Central memory CD8-positive, alpha-beta T cell (primary cell): Measurements from ENCODE around the gene AFF2.

Source experiments
- ATAC-seq: fragments of 150-1000 bp; cut with Tn5 transposase; replicated peaks from 2 replicates; pipeline ENCODE4 v1.10.0; 2022; ENCODE audit warnings: mild to moderate bottlenecking, moderate FRiP score, moderate number of reproducible peaks; ENCODE audit not compliant: poor library complexity, severe bottlenecking; ENCODE audit errors: extremely low read depth
- DNase-seq, 2 donors: peaks; one replicate each; pipeline ENCODE4 v3.0.0; 2021; ENCODE audit warnings: low spot score in 2 of 2
- H3K27ac Mint-ChIP-seq: one replicate; pipeline ENCODE4 v1.8.0; 2022; ENCODE audit warnings: low read depth, mild to moderate bottlenecking, moderate library complexity, mixed read lengths
- H3K27me3 Mint-ChIP-seq: one replicate; pipeline ENCODE4 v1.8.0; 2022; ENCODE audit warnings: mixed read lengths
- H3K36me3 Mint-ChIP-seq: one replicate; pipeline ENCODE4 v1.8.0; 2022; ENCODE audit warnings: mild to moderate bottlenecking, moderate library complexity, mixed read lengths; ENCODE audit not compliant: insufficient read depth
- H3K4me1 Mint-ChIP-seq: one replicate; pipeline ENCODE4 v1.8.0; 2022; ENCODE audit warnings: mixed read lengths
- H3K4me3 Mint-ChIP-seq: one replicate; pipeline ENCODE4 v1.8.0; 2022; ENCODE audit warnings: mild to moderate bottlenecking, moderate library complexity, mixed read lengths
- H3K9me3 Mint-ChIP-seq: one replicate; pipeline ENCODE4 v1.8.0; 2022; ENCODE audit warnings: mixed read lengths

Gene AFF2

DNA sequence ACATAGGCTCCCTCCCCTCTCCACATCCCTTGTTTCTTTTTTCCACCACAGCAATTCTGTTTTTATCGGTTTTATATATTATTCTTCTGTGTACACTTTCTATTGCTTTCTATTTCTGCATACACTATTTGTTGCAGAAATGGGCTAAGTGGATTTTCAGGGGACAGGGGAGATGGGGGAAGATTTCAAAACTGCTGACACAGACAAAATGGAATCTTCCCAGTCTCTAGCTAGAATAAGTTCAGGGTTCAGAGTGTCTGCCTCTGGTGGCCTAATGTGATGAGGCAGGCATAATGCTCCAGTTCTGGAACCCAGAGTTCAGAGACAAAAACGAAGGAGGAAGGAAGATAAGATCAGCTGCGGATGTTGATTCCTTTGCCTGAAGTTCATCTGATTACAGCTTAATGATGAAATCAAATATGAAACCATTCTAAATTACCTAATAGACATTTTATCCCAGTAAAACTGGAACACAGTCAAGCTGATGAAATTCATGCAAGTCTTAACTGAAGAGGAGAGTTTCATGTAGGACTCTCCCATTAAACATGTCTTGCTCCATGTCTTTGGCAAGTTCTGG is 447.1 kb downstream of the AFF2 start:
- ATAC-seq (no peak), DNase-seq (no peak)
- Mint-ChIP-seq H3K4me1 (no peaks in the 10 kb centered on the region), H3K27me3 (no peaks in the 10 kb centered on the region), H3K27ac (no peak overlapping the region), H3K9me3 (no peaks in the 10 kb centered on the region), H3K4me3 (no peak overlapping the region), H3K36me3 (no peaks in the 10 kb centered on the region)

DNA sequence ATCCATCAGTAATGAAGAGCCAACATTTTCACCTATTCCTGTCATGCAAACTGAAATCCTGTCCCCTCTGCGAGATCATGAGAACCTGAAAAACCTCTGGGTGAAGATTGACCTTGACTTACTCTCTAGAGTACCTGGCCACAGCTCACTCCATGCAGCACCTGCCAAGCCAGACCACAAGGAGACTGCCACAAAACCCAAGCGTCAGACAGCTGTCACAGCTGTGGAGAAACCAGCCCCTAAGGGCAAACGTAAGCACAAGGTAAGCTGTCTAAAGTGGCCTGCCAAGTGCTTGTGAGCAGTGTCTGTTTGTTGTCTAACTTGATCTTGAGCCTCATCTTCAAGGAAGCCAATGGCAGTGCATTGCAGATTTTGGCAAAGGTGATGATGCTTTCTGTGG is 455.9 kb downstream of the AFF2 start:
- Mint-ChIP-seq H3K9me3 (no peaks in the 10 kb centered on the region), H3K27ac (no peak overlapping the region), H3K27me3 (no peaks in the 10 kb centered on the region), H3K4me1 (no peaks in the 10 kb centered on the region), H3K4me3 (no peak overlapping the region), H3K36me3 (no peaks in the 10 kb centered on the region)
- DNase-seq (no peak), ATAC-seq (no peak)

DNA sequence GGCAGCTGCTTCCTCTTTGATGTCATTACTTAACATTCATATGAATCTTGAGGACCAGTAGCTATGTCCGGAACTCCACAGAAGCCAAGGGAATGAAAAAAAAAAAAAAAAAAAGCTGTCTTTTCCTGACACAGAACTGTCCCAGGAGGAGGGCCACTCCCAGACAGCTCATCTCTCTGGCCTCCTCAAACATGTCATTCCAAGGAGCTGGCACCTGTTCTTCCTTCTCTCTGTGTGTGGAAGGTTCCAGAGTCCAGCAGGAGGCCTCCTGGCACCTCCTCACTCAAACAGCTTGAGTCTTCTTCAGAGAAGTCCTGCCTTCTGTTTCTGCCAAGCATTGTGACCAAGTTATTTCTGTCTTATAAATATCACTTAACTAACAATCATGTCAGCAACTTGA is 458.5 kb downstream of the AFF2 start:
- Mint-ChIP-seq H3K36me3 (no peaks in the 10 kb centered on the region), H3K27ac (no peak overlapping the region), H3K27me3 (no peaks in the 10 kb centered on the region), H3K4me3 (no peak overlapping the region), H3K4me1 (no peaks in the 10 kb centered on the region), H3K9me3 (no peaks in the 10 kb centered on the region)
- ATAC-seq (no peak), DNase-seq (no peak)

DNA sequence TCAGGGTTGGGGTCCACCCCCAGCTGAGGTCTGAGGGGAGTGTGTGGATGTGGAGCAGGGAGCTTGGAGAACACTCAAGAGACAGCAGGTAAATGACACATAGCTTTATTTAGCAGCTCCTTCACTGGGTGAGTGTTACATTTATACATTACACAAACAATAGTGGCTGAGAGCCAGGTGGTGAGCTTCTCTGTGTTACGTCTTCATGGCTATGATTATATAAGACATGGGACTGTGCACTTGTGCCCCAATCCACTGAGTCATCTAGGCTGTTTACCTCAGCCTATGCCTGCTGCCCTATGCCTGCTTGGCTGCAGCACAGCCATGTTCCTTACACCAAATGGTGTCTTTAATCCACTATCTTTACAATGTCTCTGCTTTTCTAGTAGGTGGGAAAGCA is 459.6 kb downstream of the AFF2 start:
- H3K36me3 Mint-ChIP-seq, result no peaks in the 10 kb centered on the region
- ATAC-seq (no peak), DNase-seq (no peak)
- no peaks in the 10 kb centered on the region for H3K9me3 Mint-ChIP-seq
- no peak overlapping the region for H3K4me3 Mint-ChIP-seq
- H3K4me1 Mint-ChIP-seq, result no peaks in the 10 kb centered on the region
- no peak overlapping the region for H3K27ac Mint-ChIP-seq
- no peaks in the 10 kb centered on the region for H3K27me3 Mint-ChIP-seq

DNA sequence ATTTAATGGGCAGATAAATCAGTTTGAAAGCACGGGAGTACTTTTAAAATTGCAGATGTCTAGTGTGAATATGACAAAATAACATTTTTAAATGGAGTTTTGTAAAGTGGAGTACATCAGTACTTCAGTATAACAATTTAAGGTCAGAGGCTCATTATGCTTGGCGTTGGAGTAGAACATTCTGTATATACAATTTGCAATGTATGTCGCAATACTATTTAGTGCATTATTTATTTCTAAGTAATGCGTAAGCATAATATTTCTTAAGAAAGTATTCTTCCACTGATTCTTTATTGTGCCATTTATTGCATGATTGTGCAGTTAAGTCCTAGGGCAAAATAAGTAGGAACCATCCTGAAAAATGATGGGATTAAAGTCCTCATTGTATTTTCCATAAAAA is 461.6 kb downstream of the AFF2 start:
- DNase-seq (no peak), ATAC-seq (no peak)
- Mint-ChIP-seq H3K27me3 (no peaks in the 10 kb centered on the region), H3K9me3 (no peaks in the 10 kb centered on the region), H3K36me3 (no peaks in the 10 kb centered on the region), H3K4me3 (no peak overlapping the region), H3K27ac (no peak overlapping the region), H3K4me1 (no peaks in the 10 kb centered on the region)

DNA sequence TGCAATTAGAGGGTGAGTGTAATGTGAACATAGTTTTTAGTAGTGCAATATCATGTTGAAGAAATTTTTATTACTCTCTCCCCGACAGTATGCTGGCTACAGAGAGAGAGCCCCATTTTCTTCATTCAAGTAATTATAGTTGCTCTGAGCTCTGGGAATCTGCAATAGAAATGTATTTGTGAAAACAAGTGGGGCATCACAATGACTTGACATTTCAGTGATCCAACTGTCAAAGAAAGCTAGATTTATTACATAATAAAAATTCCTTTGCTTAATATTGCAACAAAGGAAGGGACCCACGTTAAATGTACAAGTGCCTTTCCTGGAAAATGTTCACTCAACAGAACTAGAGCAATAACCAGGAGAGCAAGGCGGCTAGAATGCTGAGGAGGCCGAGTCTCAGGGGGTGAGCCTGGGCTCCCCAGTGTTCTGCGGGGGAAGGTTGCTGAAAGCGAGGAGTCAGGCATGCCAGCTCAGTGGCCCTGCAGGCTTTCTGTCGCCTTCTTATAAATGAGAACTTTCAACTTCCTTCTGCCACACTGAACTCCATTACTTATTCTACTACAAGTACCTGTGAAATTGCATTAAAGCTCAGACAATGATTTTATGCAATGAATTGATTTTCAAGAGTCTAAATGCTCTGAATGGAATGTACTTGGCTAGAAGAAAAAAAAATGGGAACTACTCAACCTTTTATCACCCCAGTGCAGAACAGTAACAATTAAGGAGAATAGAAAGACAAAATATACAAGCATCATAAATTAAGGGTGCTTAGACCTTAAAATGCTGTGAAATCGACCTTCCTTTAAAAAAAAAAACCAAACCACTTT is 476.4 kb downstream of the AFF2 start:
- no peak overlapping the region for H3K4me3 Mint-ChIP-seq
- no peaks in the 10 kb centered on the region for H3K4me1 Mint-ChIP-seq
- H3K36me3 Mint-ChIP-seq, result no peaks in the 10 kb centered on the region
- no peaks in the 10 kb centered on the region for H3K9me3 Mint-ChIP-seq
- no peak overlapping the region for H3K27ac Mint-ChIP-seq
- no peaks in the 10 kb centered on the region for H3K27me3 Mint-ChIP-seq
- ATAC-seq (no peak), DNase-seq (no peak)

DNA sequence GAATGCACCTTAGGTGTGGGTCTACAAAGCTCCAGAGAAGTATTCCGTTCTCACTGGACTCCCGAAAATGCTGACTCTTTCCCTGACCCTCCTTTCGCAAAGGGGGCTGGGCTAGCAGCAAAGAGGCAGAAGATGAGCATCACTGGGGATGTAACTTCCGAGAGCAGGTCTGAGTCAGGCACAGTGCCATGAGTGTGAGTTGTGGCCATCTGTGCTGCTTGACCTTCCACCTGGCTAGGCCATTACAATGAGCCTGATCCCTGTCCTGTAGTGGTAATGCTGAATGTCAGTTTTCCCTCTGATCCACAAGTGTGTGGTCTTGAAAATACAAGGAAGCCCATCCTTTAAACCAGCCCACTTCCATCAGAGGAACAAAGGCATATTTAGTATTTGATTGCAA is 479.4 kb downstream of the AFF2 start:
- H3K27ac Mint-ChIP-seq, result no peak overlapping the region
- H3K36me3 Mint-ChIP-seq, result no peaks in the 10 kb centered on the region
- no peaks in the 10 kb centered on the region for H3K9me3 Mint-ChIP-seq
- DNase-seq, result no peak
- no peak for ATAC-seq
- no peak overlapping the region for H3K4me3 Mint-ChIP-seq
- no peaks in the 10 kb centered on the region for H3K27me3 Mint-ChIP-seq
- no peaks in the 10 kb centered on the region for H3K4me1 Mint-ChIP-seq

DNA sequence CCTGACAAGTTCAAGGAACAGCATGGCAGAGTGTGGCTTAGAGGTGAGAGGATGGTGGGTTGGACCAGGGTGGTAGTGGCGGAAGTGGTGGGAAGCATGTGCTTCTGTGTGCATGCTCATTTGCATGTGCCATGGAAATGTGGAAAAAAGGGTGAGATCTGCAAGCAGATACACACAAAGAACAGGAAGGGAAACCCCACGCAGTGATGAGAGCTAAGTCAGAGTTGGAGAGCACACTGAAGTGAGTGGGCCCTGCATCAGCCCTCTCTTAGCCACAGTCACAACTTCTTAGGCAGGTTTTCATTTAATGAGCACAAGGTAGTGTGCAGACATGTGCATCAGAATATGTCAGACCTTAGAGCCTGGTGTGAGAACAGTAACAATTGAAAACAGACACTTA is 483.8 kb downstream of the AFF2 start:
- DNase-seq (no peak), ATAC-seq (no peak)
- Mint-ChIP-seq H3K27me3 (no peaks in the 10 kb centered on the region), H3K9me3 (no peaks in the 10 kb centered on the region), H3K4me3 (no peak overlapping the region), H3K4me1 (no peaks in the 10 kb centered on the region), H3K27ac (no peak overlapping the region), H3K36me3 (no peaks in the 10 kb centered on the region)

DNA sequence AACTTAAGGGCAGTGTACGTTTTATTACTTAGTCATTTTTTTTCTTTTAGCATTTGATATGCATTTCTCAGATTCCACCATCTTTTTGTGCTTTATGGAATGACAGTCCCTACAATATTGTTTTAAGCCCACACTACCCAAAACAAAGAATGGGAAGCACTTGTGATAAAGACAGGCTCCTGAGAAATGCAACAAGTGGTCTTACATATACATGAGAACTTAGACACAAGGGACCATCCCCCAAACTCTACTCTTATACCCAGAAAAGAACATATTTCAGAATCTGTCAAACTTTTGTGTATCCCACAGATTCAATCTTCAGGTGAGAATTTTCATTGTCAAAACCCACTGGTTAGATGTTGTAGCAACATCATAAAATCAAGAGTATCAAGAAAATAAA is 491.1 kb downstream of the AFF2 start:
- no peaks in the 10 kb centered on the region for H3K9me3 Mint-ChIP-seq
- DNase-seq, result no peak
- ATAC-seq, result no peak
- no peaks in the 10 kb centered on the region for H3K36me3 Mint-ChIP-seq
- no peak overlapping the region for H3K4me3 Mint-ChIP-seq
- no peak overlapping the region for H3K27ac Mint-ChIP-seq
- no peaks in the 10 kb centered on the region for H3K4me1 Mint-ChIP-seq
- H3K27me3 Mint-ChIP-seq, result no peaks in the 10 kb centered on the region

DNA sequence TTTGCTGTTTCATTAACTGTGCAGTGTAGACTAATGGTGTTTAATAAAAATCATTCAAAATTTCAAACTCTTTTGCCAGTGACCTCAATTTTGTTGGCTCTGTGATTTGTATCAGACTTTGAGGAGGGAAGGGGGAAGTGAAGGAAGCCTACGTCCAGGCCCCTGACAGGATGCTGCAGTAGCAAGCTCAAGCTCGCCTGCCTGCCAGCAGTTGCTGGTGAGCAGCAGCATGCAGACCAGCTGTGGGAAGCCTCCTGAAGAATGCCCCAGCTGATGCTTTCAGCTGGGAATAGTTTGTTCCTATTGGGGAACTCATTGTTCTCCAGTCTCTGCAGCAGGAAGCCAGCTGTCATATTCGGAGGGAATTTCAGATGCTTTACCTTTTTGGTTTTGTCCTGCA is 495.2 kb downstream of the AFF2 start:
- H3K36me3 Mint-ChIP-seq, result no peaks in the 10 kb centered on the region
- no peak for DNase-seq
- no peaks in the 10 kb centered on the region for H3K9me3 Mint-ChIP-seq
- no peaks in the 10 kb centered on the region for H3K4me1 Mint-ChIP-seq
- no peak overlapping the region for H3K27ac Mint-ChIP-seq
- no peak for ATAC-seq
- H3K4me3 Mint-ChIP-seq, result no peak overlapping the region
- no peaks in the 10 kb centered on the region for H3K27me3 Mint-ChIP-seq

DNA sequence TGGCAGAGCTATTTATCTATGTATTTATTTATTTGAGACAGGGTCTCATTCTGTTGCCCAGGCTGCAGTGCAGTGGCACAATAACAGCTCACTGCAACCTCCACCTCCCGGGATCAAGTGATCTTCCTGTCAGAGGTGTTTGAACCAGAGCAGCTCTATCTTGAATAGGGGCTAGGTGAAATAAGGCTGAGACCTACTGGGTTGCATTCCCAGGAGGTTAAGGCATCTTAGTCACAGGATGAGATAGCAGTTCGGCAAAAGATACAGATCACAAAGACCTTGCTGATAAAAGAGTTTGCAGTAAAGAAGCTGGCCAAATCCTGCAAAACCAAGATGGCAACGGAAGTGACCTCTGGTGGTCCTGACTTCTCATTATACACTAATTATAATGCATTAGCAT is 501.9 kb downstream of the AFF2 start:
- Mint-ChIP-seq H3K9me3 (no peaks in the 10 kb centered on the region), H3K4me1 (no peaks in the 10 kb centered on the region), H3K4me3 (no peak overlapping the region), H3K36me3 (no peaks in the 10 kb centered on the region), H3K27ac (no peak overlapping the region), H3K27me3 (no peaks in the 10 kb centered on the region)
- ATAC-seq (no peak), DNase-seq (no peak)

DNA sequence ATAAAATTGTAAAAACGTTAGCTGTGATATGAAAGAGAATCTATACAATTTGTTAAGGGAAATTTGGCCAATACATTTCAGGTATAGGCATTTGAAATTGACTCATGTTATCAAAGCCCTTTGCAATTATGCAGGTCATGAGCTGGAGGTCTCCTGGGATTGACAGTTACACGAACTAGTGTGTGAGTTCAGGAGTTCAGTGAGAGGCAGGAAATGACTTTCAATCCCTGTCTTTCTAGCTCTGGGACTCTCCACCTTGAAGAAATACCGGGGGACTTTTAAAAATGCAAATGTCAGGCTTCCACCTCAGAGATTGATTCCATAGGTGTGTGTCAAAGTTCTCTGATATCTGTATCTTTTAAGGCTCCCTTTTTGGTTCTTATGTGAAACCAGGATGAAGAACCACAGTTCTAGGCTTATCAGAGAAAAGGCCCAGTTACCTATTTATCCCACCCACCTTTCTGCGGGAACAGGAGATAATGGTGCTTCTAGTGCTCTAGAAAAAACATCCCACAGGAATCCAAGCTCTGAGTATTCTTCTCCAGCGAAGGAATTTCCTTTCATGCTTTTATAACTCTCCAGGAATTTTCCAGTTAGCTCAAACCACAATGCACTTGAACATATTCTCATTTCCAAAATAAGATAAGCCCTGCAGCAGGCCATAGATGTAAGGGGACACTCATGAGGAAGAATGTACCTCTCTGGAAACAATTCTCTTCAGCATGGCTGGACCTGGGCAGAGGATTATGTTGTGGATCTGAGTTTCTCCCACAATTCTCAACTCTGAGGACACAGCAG is 503.6 kb downstream of the AFF2 start:
- Mint-ChIP-seq H3K4me3 (no peak overlapping the region), H3K27me3 (no peaks in the 10 kb centered on the region), H3K9me3 (no peaks in the 10 kb centered on the region), H3K27ac (no peak overlapping the region), H3K4me1 (no peaks in the 10 kb centered on the region), H3K36me3 (no peaks in the 10 kb centered on the region)
- no peak for DNase-seq
- no peak for ATAC-seq

DNA sequence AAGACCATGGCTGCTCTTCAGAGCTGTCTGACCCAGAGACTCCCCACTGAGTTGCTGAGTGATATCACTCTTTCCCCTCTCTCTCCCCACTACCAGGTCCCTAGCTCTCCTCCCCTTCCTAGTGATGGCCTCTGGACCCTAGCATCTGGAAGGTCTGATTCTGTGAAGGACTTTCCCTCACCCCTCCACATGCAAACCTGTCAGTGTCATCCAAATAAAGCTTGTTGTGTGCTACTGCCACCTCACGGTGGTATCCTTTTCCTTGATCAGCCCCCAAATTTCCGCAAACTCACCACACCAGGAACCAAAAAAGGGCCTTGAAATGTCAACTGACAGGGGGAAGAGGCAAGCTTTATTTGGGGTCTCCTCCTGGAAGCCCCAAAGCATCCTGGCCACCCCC is 504.5 kb downstream of the AFF2 start:
- no peak overlapping the region for H3K4me3 Mint-ChIP-seq
- H3K27ac Mint-ChIP-seq, result no peak overlapping the region
- no peak for DNase-seq
- H3K9me3 Mint-ChIP-seq, result no peaks in the 10 kb centered on the region
- H3K4me1 Mint-ChIP-seq, result no peaks in the 10 kb centered on the region
- no peak for ATAC-seq
- H3K36me3 Mint-ChIP-seq, result no peaks in the 10 kb centered on the region
- no peaks in the 10 kb centered on the region for H3K27me3 Mint-ChIP-seq
